Parathyroid adenoma (tissue), 2 donors: Measurements from ENCODE around the gene EIF3I.

Source experiments
- H2AFZ ChIP-seq: fragments of 300-600 bp; sonication (generic); one replicate; pipeline ENCODE4 v1.7.0; 2017; ENCODE audit warnings: antibody characterized with exemption, mild to moderate bottlenecking
- H3K27ac ChIP-seq: fragments of 300-600 bp; sonication (generic); one replicate; pipeline ENCODE4 v1.7.0; 2017
- H3K27me3 ChIP-seq: fragments of 300-600 bp; sonication (generic); one replicate; pipeline ENCODE4 v1.7.0; 2017; ENCODE audit warnings: low read length; ENCODE audit not compliant: control insufficient read depth, insufficient read depth
- H3K36me3 ChIP-seq: fragments of 300-600 bp; sonication (generic); one replicate; pipeline ENCODE4 v1.7.0; 2017; ENCODE audit warnings: low read length; ENCODE audit not compliant: control insufficient read depth, insufficient read depth
- H3K4me1 ChIP-seq: fragments of 300-600 bp; sonication (generic); one replicate; pipeline ENCODE4 v1.7.0; 2017; ENCODE audit warnings: control low read depth
- H3K4me2 ChIP-seq: fragments of 300-600 bp; sonication (generic); one replicate; pipeline ENCODE4 v1.7.0; 2017; ENCODE audit warnings: low read length
- H3K4me3 ChIP-seq: fragments of 300-600 bp; sonication (generic); one replicate; pipeline ENCODE4 v1.7.0; 2017; ENCODE audit warnings: low read depth, low read length
- H3K79me2 ChIP-seq: fragments of 300-600 bp; sonication (generic); one replicate; pipeline ENCODE4 v1.7.0; 2017; ENCODE audit warnings: control low read depth
- H3K9ac ChIP-seq: fragments of 300-600 bp; sonication (generic); one replicate; pipeline ENCODE4 v1.7.0; 2017; ENCODE audit warnings: mild to moderate bottlenecking
- H3K9me3 ChIP-seq: fragments of 300-600 bp; sonication (generic); one replicate; pipeline ENCODE4 v1.7.0; 2017; ENCODE audit warnings: low read length; ENCODE audit not compliant: control insufficient read depth
- TF ChIP-seq, protein P1 (sequence below): fragments of 300-600 bp; sonication (generic); IDR thresholded peaks from one replicate; pipeline ENCODE4 v1.7.0; 2017; ENCODE audit warnings: antibody characterized with exemption, mild to moderate bottlenecking
- donor health status: primary hyperparathyroidism.

The EIF3I gene

GRCh38 chr1:32224285-32224684 is 2.1 kb downstream of the EIF3I start:
- H3K4me2 ChIP-seq, result no peak overlapping the region
- H3K36me3 ChIP-seq, result no peaks in the 10 kb centered on the region
- no peak overlapping the region for H3K4me3 ChIP-seq
- TF ChIP-seq, protein P1, sequence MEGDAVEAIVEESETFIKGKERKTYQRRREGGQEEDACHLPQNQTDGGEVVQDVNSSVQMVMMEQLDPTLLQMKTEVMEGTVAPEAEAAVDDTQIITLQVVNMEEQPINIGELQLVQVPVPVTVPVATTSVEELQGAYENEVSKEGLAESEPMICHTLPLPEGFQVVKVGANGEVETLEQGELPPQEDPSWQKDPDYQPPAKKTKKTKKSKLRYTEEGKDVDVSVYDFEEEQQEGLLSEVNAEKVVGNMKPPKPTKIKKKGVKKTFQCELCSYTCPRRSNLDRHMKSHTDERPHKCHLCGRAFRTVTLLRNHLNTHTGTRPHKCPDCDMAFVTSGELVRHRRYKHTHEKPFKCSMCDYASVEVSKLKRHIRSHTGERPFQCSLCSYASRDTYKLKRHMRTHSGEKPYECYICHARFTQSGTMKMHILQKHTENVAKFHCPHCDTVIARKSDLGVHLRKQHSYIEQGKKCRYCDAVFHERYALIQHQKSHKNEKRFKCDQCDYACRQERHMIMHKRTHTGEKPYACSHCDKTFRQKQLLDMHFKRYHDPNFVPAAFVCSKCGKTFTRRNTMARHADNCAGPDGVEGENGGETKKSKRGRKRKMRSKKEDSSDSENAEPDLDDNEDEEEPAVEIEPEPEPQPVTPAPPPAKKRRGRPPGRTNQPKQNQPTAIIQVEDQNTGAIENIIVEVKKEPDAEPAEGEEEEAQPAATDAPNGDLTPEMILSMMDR, result no peak
- peaks cover 11% of the 10 kb centered on the region for H3K79me2 ChIP-seq
- H2AFZ ChIP-seq, result no peak overlapping the region
- H3K9me3 ChIP-seq, result no peaks in the 10 kb centered on the region
- H3K9ac ChIP-seq, result no peak overlapping the region
- H3K27ac ChIP-seq, result no peak overlapping the region
- H3K27me3 ChIP-seq, result no peaks in the 10 kb centered on the region
- peaks cover 13% of the 10 kb centered on the region for H3K4me1 ChIP-seq

DNA sequence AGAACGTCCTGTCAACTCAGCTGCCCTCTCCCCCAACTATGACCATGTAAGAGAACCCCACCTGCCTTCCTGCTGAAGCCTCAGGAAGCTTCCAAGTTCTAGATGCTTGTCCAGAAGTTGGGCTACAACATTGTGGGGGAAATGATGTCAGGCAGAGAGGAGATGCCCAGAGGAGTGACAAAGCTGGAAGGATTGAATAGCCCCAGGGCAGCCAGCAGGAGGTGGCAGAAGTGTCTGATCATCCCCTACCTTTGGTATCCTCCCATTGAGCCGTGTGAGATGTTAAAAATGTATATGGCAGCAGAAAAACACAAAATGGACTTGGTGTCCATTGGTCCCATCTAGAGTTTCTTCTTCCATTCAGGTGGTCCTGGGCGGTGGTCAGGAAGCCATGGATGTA is 6.6 kb downstream of the EIF3I start:
- no peak overlapping the region for H3K4me2 ChIP-seq
- peaks cover 2% of the 10 kb centered on the region for H3K79me2 ChIP-seq
- H3K27ac ChIP-seq, result no peak overlapping the region
- no peaks in the 10 kb centered on the region for H3K27me3 ChIP-seq
- no peaks in the 10 kb centered on the region for H3K9me3 ChIP-seq
- no peaks in the 10 kb centered on the region for H3K4me1 ChIP-seq
- no peak overlapping the region for H2AFZ ChIP-seq
- no peaks in the 10 kb centered on the region for H3K36me3 ChIP-seq
- no peak overlapping the region for H3K4me3 ChIP-seq
- no peak overlapping the region for H3K9ac ChIP-seq
- TF ChIP-seq, protein P1, result no peak

- no peaks in the 10 kb centered on the region for H3K9me3 ChIP-seq
Observed at GRCh38 chr1:32231843-32232432, 9.7 kb downstream of the EIF3I start.

GRCh38 chr1:32232558-32233304 is 10.5 kb downstream of the EIF3I start:
- Histone ChIP-seq H3K36me3 (no peaks in the 10 kb centered on the region), H3K4me2 (no peak overlapping the region), H3K79me2 (no peaks in the 10 kb centered on the region), H3K27me3 (no peaks in the 10 kb centered on the region), H3K4me3 (no peak overlapping the region), H3K4me1 (no peaks in the 10 kb centered on the region), H3K9ac (no peak overlapping the region), H2AFZ (no peak overlapping the region), H3K9me3 (no peaks in the 10 kb centered on the region), H3K27ac (no peak overlapping the region)
- TF ChIP-seq, protein P1, result no peak

More at GRCh38 chr1:32231843-32232432, 9.7 kb downstream of the EIF3I start:
- Histone ChIP-seq H3K9ac (no peak overlapping the region), H3K27ac (no peak overlapping the region), H3K4me3 (no peak overlapping the region), H3K4me2 (no peak overlapping the region), H3K4me1 (no peaks in the 10 kb centered on the region), H3K79me2 (no peaks in the 10 kb centered on the region), H3K27me3 (no peaks in the 10 kb centered on the region), H2AFZ (no peak overlapping the region), H3K36me3 (no peaks in the 10 kb centered on the region)
- TF ChIP-seq, protein P1, result no peak

- no peak overlapping the region for H3K27ac ChIP-seq
- TF ChIP-seq, protein P1, result no peak
- no peak overlapping the region for H3K4me3 ChIP-seq
- H3K9me3 ChIP-seq, result no peaks in the 10 kb centered on the region
- no peaks in the 10 kb centered on the region for H3K79me2 ChIP-seq
- H3K27me3 ChIP-seq, result no peaks in the 10 kb centered on the region
- H2AFZ ChIP-seq, result no peak overlapping the region
- H3K36me3 ChIP-seq, result no peaks in the 10 kb centered on the region
- no peaks in the 10 kb centered on the region for H3K4me1 ChIP-seq
- no peak overlapping the region for H3K9ac ChIP-seq
- H3K4me2 ChIP-seq, result no peak overlapping the region
Observed at GRCh38 chr1:32234792-32235191, 12.6 kb downstream of the EIF3I start.
